Fibroblast of lung (primary cell): ENCODE results near the gene HIPK2. TPM values are rescaled to one million over a fixed set of nuclear protein-coding genes. Genes with fewer than 3 reads are reported as not detected.

Source experiments
- DNase-seq, 2 donors: peaks; one replicate each; pipeline versions ENCODE4 v3.0.0 to v3.0.0-alpha.2; 2010; ENCODE audit warnings: low read depth in 2 of 2
- H2AFZ ChIP-seq: 2 replicates; pipeline ENCODE4 v1.5.1; 2012; ENCODE audit warnings: low read length, control low read depth, inconsistent platforms
- H3K27ac ChIP-seq: 2 replicates; pipeline ENCODE4 v1.5.1; 2011; ENCODE audit warnings: low read length, control low read depth; ENCODE audit not compliant: insufficient read depth
- H3K27me3 ChIP-seq: 2 replicates; pipeline ENCODE4 v1.5.1; 2011; ENCODE audit warnings: mild to moderate bottlenecking, low read length; ENCODE audit not compliant: control insufficient read depth, insufficient read depth
- H3K36me3 ChIP-seq: 2 replicates; pipeline ENCODE4 v1.5.1; 2011; ENCODE audit warnings: low read length; ENCODE audit not compliant: control insufficient read depth, insufficient read depth
- H3K4me1 ChIP-seq: 2 replicates; pipeline ENCODE4 v1.5.1; 2011; ENCODE audit warnings: low read length; ENCODE audit not compliant: control insufficient read depth, insufficient read depth; ENCODE audit errors: extremely low read depth
- H3K4me2 ChIP-seq: 2 replicates; pipeline ENCODE4 v1.5.1; 2011; ENCODE audit warnings: low read length, control low read depth; ENCODE audit not compliant: insufficient read depth; ENCODE audit errors: extremely low read depth
- H3K4me3 ChIP-seq, 4 experiments: fragments of 200-600 bp in 1 of 4; sonication (generic) in 1 of 4; replicated peaks in 1 of 4; 2 replicates each; pipeline ENCODE4 v1.5.1; 2011 to 2016; ENCODE audit warnings: low read length in 4 of 4, low read depth in 3 of 4, mild to moderate bottlenecking in 3 of 4, control low read depth in 2 of 4, inconsistent platforms in 1 of 4, mixed read lengths in 1 of 4; ENCODE audit not compliant: insufficient read depth in 1 of 4; ENCODE audit errors: control extremely low read depth in 1 of 4
- H3K79me2 ChIP-seq: 2 replicates; pipeline ENCODE4 v1.5.1; 2012; ENCODE audit warnings: mild to moderate bottlenecking, low read length, inconsistent platforms; ENCODE audit not compliant: control insufficient read depth, insufficient read depth
- H3K9ac ChIP-seq: 2 replicates; pipeline ENCODE4 v1.5.1; 2011; ENCODE audit warnings: mild to moderate bottlenecking, low read length, control low read depth; ENCODE audit not compliant: insufficient read depth
- H3K9me3 ChIP-seq: 2 replicates; pipeline ENCODE4 v1.5.1; 2012; ENCODE audit warnings: low read depth, low read length; ENCODE audit not compliant: control insufficient read depth, insufficient read depth
- H4K20me1 ChIP-seq: 2 replicates; pipeline ENCODE4 v1.5.1; 2011; ENCODE audit warnings: low read length; ENCODE audit not compliant: control insufficient read depth, insufficient read depth; ENCODE audit errors: extremely low read depth
- CTCF ChIP-seq, 2 donors: IDR thresholded peaks in 1 of 2; conservative IDR thresholded peaks in 1 of 2; 1 replicate in 1 of 2; 2 replicates in 1 of 2; pipeline ENCODE4 v1.5.1; 2011 to 2012; ENCODE audit warnings: low read length in 2 of 2, control low read depth in 1 of 2, inconsistent platforms in 1 of 2, low read depth in 1 of 2, mild to moderate bottlenecking in 1 of 2
- EZH2 ChIP-seq: IDR thresholded peaks from 2 replicates; pipeline ENCODE4 v1.5.1; 2012; ENCODE audit warnings: low read length, control low read depth, mild to moderate bottlenecking; ENCODE audit errors: missing control alignments
- polyA plus RNA-seq, 2 donors: library from polyadenylated mRNA; depleted of rRNA in 1 of 2; stranded (reverse) in 1 of 2; unstranded in 1 of 2; fragments of >200 nt; gene quantifications; 2 replicates each; pipeline ENCODE4 v1.2.1, GENCODE V29; 2011 to 2012; ENCODE audit warnings: missing spikeins in 1 of 2
- total RNA-seq: library from RNA; depleted of rRNA; stranded (reverse); fragments of >200 nt; gene quantifications from 2 replicates; pipeline ENCODE4 v1.2.1, GENCODE V29; 2014

Gene HIPK2
- total and polyA plus RNA-seq, 2 donors (not counting 1 experiment from before 2014, with no cell fraction given), result 10.1 to 11.1 TPM

- H3K9me3 ChIP-seq, result no peaks in the 10 kb centered on the region
- no peaks in the 10 kb centered on the region for H3K36me3 ChIP-seq
- no peak overlapping the region for H3K4me2 ChIP-seq
- no peaks in the 10 kb centered on the region for H4K20me1 ChIP-seq
- no peak overlapping the region for H3K4me3 ChIP-seq
- no peak overlapping the region for H3K27ac ChIP-seq
- no peak overlapping the region for H3K9ac ChIP-seq
- no peak overlapping the region for H2AFZ ChIP-seq
- no peak for TF ChIP-seq CTCF (conservative IDR thresholded peaks at IDR 0.05 in 1 of 2, IDR thresholded peaks at IDR 0.05 in 1 of 2; ENCODE audit: low read depth in 1 of 2, low read length in 2 of 2)
- TF ChIP-seq EZH2, result no peak
- no peaks in the 10 kb centered on the region for H3K27me3 ChIP-seq
- peaks cover 22% of the 10 kb centered on the region for H3K4me1 ChIP-seq
- peaks cover 42% of the 10 kb centered on the region for H3K79me2 ChIP-seq
- DNase-seq, result no peak
These were observed 55.2 kb downstream of the HIPK2 start for GRCh38 chr7:139722604-139723003.

- no peaks in the 10 kb centered on the region for H3K36me3 ChIP-seq
- H3K4me3 ChIP-seq, result no peak overlapping the region
- TF ChIP-seq CTCF (conservative IDR thresholded peaks at IDR 0.05 in 1 of 2, IDR thresholded peaks at IDR 0.05 in 1 of 2; ENCODE audit: low read depth in 1 of 2, low read length in 2 of 2) (no peak), EZH2 (no peak)
- peaks cover 16% of the 10 kb centered on the region for H3K4me1 ChIP-seq
- no peak overlapping the region for H3K4me2 ChIP-seq
- no peak overlapping the region for H2AFZ ChIP-seq
- H3K9me3 ChIP-seq, result no peaks in the 10 kb centered on the region
- H3K9ac ChIP-seq, result no peak overlapping the region
- H3K27me3 ChIP-seq, result no peaks in the 10 kb centered on the region
- H3K79me2 ChIP-seq, result peaks cover 41% of the 10 kb centered on the region
- H3K27ac ChIP-seq, result no peak overlapping the region
- no peaks in the 10 kb centered on the region for H4K20me1 ChIP-seq
- DNase-seq, result no peak
These were observed 56.0 kb downstream of the HIPK2 start for GRCh38 chr7:139721821-139722220.

- DNase-seq, result no peak
- Histone ChIP-seq H2AFZ (no peak overlapping the region), H3K4me1 (peaks cover 12% of the 10 kb centered on the region), H3K4me2 (no peak overlapping the region), H3K27me3 (no peaks in the 10 kb centered on the region), H3K4me3 (no peak overlapping the region), H3K36me3 (peaks cover 3% of the 10 kb centered on the region), H3K27ac (no peak overlapping the region), H3K79me2 (peaks cover 39% of the 10 kb centered on the region), H4K20me1 (no peaks in the 10 kb centered on the region), H3K9ac (no peak overlapping the region), H3K9me3 (no peaks in the 10 kb centered on the region)
- no peak for TF ChIP-seq EZH2
- no peak for TF ChIP-seq CTCF (conservative IDR thresholded peaks at IDR 0.05 in 1 of 2, IDR thresholded peaks at IDR 0.05 in 1 of 2; ENCODE audit: low read depth in 1 of 2, low read length in 2 of 2)
These were observed 56.4 kb downstream of the HIPK2 start for GRCh38 chr7:139721417-139721816.
